Cardiac muscle cell (in vitro differentiated cells and primary cell): Measurements from ENCODE around the gene SLC24A3. TPM values are rescaled to one million over a fixed set of nuclear protein-coding genes. Genes with fewer than 3 reads are reported as not detected.

Source experiments
- DNase-seq, 2 donors: peaks; one replicate each; pipeline versions ENCODE4 v3.0.0 to v3.0.0-alpha.2; 2010 to 2017; ENCODE audit warnings: low read depth in 1 of 2, low spot score in 1 of 2
- H3K27ac ChIP-seq: fragments of 200-600 bp; sonication (generic); 2 replicates; pipeline ENCODE4 v1.5.1; 2016
- H3K27me3 ChIP-seq: fragments of 200-600 bp; sonication (generic); 2 replicates; pipeline ENCODE4 v1.6.0; 2016; ENCODE audit warnings: control low read depth
- H3K36me3 ChIP-seq: fragments of 200-600 bp; sonication (generic); 2 replicates; pipeline ENCODE4 v1.5.1; 2016; ENCODE audit warnings: control low read depth
- H3K4me1 ChIP-seq: fragments of 200-600 bp; sonication (generic); 2 replicates; pipeline ENCODE4 v1.8.1; 2017; ENCODE audit warnings: low read depth, mild to moderate bottlenecking, mixed run types
- H3K4me3 ChIP-seq: fragments of 200-600 bp; sonication (generic); 2 replicates; pipeline ENCODE4 v1.5.1; 2016; ENCODE audit warnings: mild to moderate bottlenecking
- H3K9me3 ChIP-seq: fragments of 200-600 bp; sonication (generic); 2 replicates; pipeline ENCODE4 v1.5.1; 2017; ENCODE audit warnings: low read depth, mild to moderate bottlenecking, control low read depth
- CTCF ChIP-seq: IDR thresholded peaks from 2 replicates; pipeline ENCODE4 v1.5.1; 2012; ENCODE audit warnings: low read depth, mild to moderate bottlenecking, low read length
- polyA plus RNA-seq: library from polyadenylated mRNA; unstranded; fragments of >200 nt; fragmentation: Nextera tagmentation; extraction: Ambion mirVana; gene quantifications from 2 replicates; pipeline ENCODE4 v1.2.1, GENCODE V29; 2016
- total RNA-seq: library from RNA; depleted of rRNA; stranded (reverse); fragments of >200 nt; gene quantifications from 2 replicates; pipeline ENCODE4 v1.2.3, GENCODE V29; 2016

SLC24A3 gene
- total and polyA plus RNA-seq, 2 experiments from 2014 or later = 1.6 to 1.7 TPM

- H3K4me3 ChIP-seq = no peak overlapping the region
- H3K27me3 ChIP-seq = no peaks in the 10 kb centered on the region
- DNase-seq = no peak
- no peaks in the 10 kb centered on the region for H3K4me1 ChIP-seq
- H3K36me3 ChIP-seq = no peaks in the 10 kb centered on the region
- no peak overlapping the region for H3K27ac ChIP-seq
- H3K9me3 ChIP-seq = no peaks in the 10 kb centered on the region
- TF ChIP-seq CTCF = no peak
These were observed 403.6 kb downstream of the SLC24A3 start for GRCh38 chr20:19616081-19616480.

- peak in 1 of 2 donors; percentile 9 for DNase-seq
- no peaks in the 10 kb centered on the region for H3K36me3 ChIP-seq
- TF ChIP-seq CTCF = no peak
- no peaks in the 10 kb centered on the region for H3K9me3 ChIP-seq
- no peak overlapping the region for H3K27ac ChIP-seq
- H3K4me3 ChIP-seq = no peak overlapping the region
- no peaks in the 10 kb centered on the region for H3K27me3 ChIP-seq
- H3K4me1 ChIP-seq = no peaks in the 10 kb centered on the region
These were observed 404.2 kb downstream of the SLC24A3 start for GRCh38 chr20:19616620-19617019.

GRCh38 chr20:19617256-19617655 is 404.8 kb downstream of the SLC24A3 start:
- Histone ChIP-seq H3K4me1 (no peaks in the 10 kb centered on the region), H3K4me3 (no peak overlapping the region), H3K36me3 (no peaks in the 10 kb centered on the region), H3K9me3 (no peaks in the 10 kb centered on the region), H3K27ac (no peak overlapping the region), H3K27me3 (no peaks in the 10 kb centered on the region)
- no peak for TF ChIP-seq CTCF
- no peak for DNase-seq

- no peak for TF ChIP-seq CTCF
- DNase-seq = no peak
These were observed 406.3 kb downstream of the SLC24A3 start for GRCh38 chr20:19618711-19619110.

GRCh38 chr20:19619904-19620430 is 407.5 kb downstream of the SLC24A3 start:
- Histone ChIP-seq H3K27me3 (no peaks in the 10 kb centered on the region), H3K36me3 (no peaks in the 10 kb centered on the region), H3K9me3 (no peaks in the 10 kb centered on the region), H3K27ac (no peak overlapping the region), H3K4me3 (no peak overlapping the region), H3K4me1 (no peaks in the 10 kb centered on the region)
- no peak for DNase-seq
- TF ChIP-seq CTCF = no peak

More at GRCh38 chr20:19618711-19619110, 406.3 kb downstream of the SLC24A3 start:
- Histone ChIP-seq H3K4me3 (no peak overlapping the region), H3K27ac (no peak overlapping the region), H3K36me3 (no peaks in the 10 kb centered on the region), H3K27me3 (no peaks in the 10 kb centered on the region), H3K9me3 (no peaks in the 10 kb centered on the region), H3K4me1 (no peaks in the 10 kb centered on the region)
